ENCODE data around the gene MYLK.

DNA sequence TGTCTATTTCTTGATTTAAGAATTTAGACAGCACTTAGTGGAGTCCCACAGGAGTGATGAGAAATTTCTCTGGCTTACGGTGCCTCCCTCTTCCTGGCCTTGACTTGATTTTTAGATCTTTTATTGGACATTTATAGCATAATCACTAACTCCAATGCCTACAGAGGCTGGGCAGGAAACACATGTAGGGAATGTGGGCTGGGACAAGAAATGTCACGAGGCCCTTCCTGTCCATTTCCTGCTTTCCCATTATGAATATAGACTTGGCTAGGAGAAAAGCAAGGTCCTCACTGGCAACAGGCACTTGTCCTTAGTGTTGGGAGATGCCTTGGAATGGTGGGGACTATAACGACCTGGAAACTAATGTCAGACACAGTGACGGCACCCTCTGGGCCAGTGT lies 100.3 kb downstream of the MYLK start:
- TF ChIP-seq POLR2A (IDR thresholded peaks at IDR 0.05), result no peak
- no peak for TF ChIP-seq CTCF (IDR thresholded peaks at IDR 0.05)
